ENCODE results near the gene TMEM44.

TMEM44 gene

DNA sequence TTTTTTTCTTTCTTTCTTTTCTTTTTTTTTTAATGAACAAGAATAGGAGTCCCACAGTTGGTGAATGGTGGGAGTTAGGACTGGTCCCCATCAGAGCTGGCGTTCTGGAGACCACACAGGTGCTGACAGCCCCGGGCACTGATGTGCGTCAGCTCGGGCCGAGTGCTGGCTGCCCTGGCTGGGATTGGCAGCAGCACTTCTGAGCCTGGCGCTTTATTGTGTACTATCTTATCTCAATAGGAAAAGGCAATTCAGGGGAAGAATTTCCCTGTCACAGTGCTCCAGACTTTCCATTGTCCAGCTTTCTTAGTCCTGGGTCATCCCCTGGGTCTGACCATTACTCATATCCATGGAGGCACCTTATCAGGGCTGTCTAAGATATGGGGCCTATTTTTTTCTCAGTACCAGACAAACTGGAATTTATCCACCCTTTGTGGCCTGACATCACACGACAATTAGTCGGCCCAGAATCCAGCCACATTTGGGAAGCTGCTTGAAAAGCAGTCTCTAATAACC, 54.1 kb downstream of the TMEM44 start:
- no peak for DNase-seq (ENCODE audit: low read depth, low spot score)

DNA sequence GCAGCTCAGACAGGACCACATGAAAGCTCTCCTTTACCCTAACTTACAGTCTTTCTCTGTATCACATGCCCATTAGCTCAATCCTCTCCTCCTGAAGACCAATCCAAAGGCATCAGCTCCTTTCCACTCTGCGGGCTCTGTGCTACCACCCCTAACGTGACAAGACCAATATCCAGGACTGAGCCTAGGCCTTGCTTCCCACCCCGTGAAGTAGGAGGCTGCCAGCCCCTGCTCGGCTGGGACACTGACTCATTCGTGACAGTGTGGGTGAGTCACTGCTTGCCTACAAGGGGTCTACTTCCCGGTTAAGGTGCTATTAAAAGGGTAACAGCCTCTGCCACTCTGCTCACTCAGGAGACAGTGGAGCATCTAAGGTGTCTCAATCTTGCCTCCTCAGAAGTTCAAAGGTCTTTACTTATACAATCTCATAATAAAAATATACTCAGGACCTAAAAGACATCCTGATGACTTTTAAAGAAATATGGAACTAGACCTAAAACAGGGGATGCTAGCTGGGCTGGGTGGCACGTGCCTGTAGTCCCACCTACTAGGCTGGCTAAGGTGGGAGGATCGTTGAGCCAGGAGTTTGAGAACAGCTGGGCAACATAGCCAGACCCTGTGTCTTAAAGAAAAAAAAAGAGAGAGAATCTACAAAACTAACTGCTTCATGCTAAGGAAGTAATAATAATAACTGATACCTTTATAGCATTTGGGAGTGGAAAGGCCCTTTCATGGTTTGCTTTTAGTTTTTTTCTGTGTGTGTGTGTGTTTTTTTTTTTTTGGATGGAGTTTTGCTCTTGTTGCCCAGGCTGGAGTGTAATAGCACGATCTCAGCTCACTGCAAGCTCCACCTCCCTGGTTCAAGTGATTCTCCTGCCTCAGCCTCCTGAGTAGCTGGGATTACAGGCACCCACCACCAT, 55.0 kb downstream of the TMEM44 start:
- DNase-seq (ENCODE audit: low read depth, low spot score) = peak; percentile 51

DNA sequence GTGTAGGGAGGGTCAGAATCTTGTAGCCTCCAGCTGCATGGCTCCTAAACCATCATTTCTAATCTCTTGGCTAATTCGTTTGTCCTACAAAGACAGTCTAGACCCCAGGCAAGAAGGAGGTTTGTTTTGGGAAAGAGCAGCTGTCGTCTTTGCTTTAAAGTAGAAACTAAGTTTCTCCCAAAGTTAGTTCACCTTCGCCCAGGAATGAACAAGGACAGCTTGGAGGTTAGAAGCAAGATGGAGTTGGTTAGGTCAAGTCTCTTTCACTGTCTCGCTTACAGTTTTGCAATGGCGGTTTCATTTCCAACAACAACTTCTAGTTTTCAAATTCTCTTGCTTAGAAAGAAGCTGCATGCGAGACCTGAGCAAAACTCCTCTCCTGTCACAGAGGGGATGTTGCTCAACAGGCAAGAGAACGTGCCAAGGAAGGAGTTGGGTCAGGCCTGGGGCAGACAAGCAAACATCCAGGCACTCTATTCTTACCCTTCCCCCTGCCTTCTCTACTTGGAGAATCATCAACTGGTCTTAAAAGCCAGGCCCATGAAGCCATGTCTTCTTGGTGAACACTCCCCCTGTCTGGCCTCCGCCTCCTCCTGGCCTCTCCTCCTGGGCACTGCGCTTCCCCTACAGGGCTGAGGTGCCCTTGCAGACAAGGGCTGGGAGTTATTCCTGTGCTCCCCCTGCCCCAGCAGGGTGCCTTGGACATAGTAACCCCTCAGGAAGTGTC, 57.6 kb downstream of the TMEM44 start:
- DNase-seq (ENCODE audit: low read depth, low spot score) = no peak

DNA sequence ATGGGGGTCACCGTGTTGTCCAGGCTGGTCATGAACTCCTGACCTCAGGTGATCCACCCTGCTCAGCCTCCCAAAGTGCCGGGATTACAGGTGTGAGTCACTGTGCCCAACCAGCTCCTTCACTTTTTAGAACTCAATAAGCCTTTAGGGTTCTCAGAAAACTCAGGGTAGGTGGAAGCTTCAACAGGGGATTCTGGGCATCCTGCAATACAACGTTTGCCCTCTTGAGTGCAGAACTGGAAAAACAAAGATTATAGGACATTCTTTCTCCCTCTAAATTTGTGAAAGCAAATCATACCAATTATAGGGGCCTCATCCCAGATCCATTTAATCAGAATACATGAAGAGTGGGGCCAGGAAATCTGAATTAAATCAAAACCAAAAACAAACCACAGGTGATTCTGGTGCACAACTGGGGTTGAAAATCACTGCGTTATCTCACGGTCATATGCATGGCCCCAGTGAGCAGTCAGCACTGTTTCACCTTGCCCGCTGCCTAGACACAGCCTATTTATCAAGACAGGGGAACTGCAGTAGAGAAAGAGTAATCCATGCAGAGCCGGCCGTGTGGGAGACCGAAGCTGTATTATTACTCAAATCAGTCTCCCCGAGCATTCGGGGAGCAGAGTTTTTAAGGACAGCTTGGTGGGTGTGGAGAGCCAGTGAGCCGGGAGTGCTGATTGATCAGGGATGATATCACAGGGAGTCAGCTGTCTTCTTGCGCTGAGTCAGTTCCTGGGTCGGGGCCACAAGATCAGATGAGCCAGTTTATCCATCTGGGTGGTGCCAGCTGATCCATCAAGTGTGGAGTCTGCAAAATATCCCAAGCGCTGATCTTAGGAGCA, 58.4 kb downstream of the TMEM44 start:
- no peak for DNase-seq (ENCODE audit: low read depth, low spot score)

DNA sequence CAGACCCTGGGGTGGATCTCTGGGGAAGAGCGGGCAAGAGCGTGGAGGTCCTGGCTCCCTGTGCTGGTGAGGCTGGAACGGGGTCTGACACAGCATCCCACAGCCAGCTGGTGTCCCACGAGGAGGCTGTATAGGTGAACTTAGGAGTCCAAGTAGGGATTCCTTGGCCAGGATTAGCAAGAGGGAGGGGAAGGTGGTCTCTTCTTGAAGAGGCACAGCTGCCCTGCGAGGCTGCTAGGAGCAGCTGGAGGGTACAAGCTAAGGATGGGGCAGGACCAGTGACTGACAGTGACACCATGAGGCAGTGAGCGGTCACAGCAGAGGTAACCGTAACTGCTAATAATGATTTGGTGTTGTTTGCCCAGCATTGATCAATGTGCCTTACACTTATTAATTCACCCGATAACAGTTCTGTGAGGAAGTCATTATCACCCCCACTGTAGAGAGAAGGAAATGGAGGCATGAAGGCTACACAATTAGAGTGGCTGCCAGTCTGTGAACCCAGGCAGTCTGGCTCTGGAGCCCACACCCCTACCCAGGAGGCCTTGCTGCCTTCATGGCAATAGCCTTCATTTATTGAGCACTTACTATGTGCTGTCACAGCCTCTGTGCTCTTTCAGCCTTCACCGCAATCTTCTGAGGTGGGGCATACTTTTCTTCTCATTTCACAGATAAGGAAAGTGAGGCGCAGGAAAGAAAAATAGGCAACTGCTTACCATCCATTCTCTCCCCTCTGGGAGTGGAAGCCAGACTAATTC, 59.4 kb downstream of the TMEM44 start:
- DNase-seq (ENCODE audit: low read depth, low spot score) = peak; percentile 61

DNA sequence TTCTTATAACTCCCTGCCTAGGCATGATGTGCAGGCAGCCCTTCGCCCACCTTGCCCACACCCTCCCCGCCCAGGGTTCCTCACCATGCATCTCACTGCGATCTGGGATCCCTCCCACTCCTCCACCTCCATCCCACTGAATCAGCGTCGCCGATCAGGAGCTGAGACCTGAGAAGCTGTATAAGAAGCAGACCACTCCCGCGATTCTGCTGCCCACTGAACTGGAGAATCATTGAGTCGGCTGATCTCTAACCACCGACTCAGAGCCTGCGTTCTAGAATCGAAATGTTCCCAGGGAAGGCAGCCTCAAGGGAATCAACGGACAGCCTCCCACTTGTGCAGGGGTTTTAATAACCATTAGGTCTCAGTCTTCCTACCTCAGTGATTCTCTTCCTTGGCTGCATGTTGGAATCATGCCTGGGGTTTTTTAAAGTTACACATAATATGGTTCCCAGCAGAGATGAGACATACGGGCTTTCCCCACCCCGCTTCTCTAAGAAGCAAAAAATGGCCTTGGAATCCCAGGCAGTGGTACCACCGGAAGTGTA, 60.2 kb downstream of the TMEM44 start:
- no peak for DNase-seq (ENCODE audit: low read depth, low spot score)

DNA sequence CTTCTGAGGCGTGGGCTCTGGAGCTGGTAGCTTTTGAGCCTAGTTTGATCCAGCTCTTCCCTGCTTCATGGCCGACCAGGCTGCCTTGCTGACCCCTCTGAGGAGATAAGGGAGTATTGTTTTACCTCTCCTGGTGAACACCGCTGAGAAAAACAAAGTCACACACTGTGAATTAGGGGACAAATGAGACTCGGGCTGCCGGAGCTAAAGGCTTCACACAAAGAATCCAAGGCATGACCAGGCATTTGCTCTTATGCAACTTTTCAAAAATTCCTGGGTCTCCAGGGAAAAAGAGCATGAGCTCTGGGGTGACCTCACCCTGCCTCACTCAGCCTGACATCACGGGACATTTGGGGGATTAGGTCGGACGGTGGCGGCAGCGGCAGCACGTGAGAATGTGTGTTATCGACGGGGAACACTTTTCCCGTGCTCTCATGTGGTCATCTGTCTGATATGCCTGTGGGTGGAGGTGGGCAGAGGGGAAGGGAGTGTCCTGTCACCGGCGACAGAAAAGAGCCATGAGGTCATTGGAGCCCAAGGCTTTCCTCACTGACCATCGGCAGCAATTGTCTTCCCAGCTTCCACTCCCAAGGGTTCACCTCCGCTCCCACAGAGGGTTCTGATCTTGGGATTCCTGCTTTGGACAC, 61.0 kb downstream of the TMEM44 start:
- peak; percentile 78 for DNase-seq (ENCODE audit: low read depth, low spot score)

DNA sequence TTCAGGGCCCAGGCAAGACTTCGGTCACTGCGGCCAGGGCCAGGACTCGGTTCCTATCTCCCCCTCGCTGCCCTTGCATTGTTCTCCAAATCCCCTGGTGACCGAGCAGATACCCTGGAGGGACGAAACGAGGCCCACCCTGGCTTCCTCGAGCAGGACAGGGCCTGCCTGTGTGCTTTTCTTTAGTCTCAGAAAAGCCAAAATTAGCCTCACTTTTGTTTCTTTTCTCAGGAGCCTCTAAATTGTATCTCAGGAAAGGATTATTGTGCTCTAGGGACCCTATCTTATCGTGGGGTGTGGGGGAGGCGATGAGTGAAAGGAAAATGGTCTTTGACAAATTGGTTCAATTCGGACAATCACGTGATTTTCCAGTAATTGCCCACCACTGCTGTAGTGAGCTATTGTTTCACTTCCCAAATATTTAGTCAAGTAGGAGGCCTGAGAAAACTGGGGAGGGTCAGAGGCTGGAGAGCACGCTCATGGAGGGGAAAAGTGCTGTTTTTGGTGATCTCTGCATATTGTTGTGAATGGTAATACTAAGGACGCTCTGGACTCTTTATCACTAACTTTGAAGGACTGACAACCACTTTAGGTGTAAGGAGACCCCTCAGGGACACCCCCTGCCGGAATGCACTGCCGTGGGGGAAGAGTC, 61.6 kb downstream of the TMEM44 start:
- peak; percentile 43 for DNase-seq (ENCODE audit: low read depth, low spot score)

DNA sequence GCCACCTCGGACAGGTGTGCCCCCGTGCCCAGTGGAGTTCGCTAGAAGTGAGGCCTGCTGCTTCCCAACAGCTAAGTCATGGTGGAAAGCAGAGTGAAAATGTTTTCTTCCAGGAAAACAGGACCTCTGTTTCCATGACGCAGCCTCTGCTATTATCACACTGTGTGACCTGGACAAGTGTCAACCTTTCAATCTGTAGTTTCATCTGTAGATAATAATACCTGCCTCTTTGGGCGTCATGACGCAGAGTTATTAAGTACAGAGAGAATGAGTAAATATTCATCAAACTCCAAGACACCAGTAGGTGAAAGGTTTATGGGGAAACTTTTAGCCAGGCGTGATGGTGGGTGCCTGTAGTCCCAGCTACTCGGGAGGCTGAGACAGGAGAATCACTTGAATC, 62.3 kb downstream of the TMEM44 start:
- DNase-seq (ENCODE audit: low read depth, low spot score) = no peak

DNA sequence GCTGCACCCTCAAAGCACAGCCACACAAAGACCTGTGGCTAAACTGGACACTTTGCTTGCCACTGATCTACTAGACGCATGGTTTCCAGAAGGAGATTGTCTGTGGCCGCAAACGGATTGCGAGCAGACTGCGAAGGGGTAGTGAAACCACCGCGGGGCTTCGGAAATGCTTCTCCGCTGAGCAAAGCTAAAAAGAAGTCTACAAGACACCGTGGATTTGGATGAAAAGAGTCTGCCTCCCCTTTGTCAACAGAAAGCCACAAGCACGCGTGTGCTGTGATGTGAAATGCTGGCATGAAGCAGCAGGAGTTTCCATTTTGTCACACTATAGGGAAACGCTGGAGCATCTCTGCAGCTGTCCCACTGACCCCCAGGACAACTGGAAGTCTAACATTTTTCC, 63.0 kb downstream of the TMEM44 start:
- no peak for DNase-seq (ENCODE audit: low read depth, low spot score)

DNA sequence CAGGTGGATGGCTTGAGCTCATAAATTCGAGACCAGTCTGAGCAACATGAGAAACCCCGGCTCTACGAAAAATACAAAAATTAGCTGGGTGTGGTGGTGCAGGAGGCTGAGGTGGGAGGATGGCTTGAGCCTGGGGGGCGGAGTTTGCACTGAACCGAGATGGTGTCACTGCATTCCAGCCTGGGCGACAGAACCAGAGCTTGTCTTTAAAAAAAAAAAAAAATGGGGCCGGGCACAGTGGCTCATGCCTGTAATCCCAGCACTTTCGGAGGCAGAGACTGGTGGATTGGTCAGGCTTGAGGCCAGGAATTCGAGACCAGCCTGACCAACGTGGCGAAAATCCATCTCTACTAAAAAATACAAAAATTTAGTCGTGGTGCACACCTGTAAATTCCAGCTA, 64.0 kb downstream of the TMEM44 start:
- peak; percentile 46 for DNase-seq (ENCODE audit: low read depth, low spot score)

DNA sequence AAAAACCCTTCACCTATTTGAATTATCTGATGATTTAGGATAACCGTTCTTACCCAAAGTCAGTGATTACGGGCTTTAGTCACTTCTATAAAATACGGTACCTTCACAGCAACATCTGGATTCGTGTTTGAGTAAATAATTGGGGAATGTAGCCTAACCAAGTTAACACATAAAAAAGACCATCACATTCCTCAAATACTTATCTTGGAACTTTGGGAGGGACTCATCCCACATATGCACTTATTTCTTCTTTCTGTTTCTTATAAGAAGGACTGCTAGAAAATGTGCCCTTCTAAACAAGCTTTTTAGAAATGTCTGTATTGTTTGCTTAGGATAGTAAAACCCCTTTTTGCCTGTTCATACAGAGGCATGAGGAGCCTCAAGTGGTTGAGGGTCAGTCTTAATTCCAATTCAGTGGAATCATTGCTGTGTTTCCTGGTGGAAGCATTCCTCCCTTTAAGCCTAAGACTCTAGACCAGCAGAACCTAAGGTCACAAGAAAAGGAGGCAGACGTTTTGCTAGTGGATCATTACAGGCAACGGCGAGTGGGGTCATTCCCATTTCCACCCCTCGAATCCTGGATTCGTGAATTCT, 67.5 kb downstream of the TMEM44 start:
- DNase-seq (ENCODE audit: low read depth, low spot score) = no peak

DNA sequence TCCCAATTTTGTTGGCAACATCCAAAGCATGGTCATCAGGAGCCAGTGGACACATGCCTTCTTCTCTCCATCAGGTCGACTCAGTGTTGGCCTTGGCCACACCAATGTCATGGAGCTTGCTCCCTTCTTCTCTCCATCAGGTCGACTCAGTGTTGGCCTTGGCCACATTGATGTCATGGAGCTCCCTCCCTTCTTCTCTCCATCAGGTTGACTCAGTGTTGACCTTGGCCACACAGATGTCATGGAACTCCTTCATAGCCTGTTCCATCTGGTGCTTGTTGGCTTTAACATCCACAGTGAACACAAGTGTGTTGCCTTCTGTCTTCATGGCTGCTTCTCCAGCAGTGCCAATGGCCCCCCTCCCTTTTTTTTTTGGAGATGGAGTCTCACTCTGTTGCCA, 70.2 kb downstream of the TMEM44 start:
- no peak for DNase-seq (ENCODE audit: low read depth, low spot score)

DNA sequence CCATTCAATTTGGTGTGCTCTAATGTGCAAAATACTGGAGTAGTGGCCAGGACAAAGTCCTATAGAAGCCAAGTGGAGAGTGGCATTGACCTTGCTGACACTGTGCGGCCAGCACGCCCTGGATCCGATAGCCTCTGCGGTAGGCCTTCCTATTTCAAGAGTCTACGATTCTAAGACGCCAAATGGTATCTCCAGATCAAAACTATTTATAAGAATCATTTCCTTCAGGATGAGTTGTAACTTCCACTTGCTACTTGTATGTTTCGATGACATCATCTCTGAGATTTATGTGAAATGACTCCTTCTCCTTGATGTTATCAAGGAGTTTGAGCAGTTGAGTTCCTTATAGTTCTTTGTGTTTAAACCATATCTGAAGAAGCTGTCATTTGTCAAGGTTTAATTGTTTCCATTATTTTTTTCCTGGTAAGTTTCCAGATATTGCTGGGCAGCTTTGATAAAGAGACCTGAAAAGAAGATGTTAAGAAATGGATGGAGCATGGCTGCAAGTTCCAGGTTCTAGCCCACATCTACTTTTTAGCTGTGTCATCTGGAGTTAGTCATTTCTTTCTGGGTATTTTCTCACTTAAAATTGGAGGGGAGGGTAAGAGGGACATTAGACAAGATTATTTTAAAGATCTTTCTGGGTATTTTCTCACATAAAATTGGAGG, 71.8 kb downstream of the TMEM44 start:
- no peak for DNase-seq (ENCODE audit: low read depth, low spot score)

DNA sequence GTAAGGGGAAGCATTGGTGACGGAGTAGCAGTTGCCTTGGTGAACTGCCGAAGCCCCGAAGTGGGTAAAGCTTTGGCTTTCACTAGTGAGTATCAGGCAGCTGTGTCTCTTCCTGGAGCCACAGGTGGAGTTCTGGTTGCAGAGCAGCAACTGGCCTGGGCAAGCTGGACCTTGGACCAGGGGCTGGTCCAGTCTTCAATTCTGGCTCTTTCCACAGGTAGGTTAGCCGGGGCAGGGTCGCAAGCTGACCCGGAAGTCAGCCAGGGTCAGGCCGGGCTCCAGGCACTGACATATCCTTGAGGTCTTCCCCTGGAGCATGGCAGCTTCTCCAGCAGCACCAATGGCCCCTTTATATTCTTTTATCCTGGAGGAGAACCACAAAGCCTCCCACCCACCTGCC, 73.2 kb downstream of the TMEM44 start:
- DNase-seq (ENCODE audit: low read depth, low spot score) = no peak

DNA sequence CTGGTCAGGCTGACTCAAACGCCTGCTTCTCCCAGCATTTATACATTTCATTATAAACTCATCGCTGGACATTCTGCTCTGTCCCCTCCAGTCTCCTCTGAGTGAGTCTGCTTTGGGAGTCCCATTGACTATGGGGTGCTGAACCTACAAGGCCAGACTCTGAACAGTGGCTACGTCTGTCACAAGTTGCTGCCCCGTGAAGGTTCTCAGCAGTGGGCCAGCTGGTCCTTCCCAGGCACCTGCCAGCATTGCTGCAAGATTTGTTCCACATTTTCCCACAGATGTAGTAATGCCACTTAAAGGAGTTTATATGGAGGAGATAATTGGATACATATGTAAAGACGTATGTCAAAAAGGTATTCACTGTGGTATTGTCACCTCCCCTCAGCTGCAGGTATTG, 73.7 kb downstream of the TMEM44 start:
- no peak for DNase-seq (ENCODE audit: low read depth, low spot score)

DNA sequence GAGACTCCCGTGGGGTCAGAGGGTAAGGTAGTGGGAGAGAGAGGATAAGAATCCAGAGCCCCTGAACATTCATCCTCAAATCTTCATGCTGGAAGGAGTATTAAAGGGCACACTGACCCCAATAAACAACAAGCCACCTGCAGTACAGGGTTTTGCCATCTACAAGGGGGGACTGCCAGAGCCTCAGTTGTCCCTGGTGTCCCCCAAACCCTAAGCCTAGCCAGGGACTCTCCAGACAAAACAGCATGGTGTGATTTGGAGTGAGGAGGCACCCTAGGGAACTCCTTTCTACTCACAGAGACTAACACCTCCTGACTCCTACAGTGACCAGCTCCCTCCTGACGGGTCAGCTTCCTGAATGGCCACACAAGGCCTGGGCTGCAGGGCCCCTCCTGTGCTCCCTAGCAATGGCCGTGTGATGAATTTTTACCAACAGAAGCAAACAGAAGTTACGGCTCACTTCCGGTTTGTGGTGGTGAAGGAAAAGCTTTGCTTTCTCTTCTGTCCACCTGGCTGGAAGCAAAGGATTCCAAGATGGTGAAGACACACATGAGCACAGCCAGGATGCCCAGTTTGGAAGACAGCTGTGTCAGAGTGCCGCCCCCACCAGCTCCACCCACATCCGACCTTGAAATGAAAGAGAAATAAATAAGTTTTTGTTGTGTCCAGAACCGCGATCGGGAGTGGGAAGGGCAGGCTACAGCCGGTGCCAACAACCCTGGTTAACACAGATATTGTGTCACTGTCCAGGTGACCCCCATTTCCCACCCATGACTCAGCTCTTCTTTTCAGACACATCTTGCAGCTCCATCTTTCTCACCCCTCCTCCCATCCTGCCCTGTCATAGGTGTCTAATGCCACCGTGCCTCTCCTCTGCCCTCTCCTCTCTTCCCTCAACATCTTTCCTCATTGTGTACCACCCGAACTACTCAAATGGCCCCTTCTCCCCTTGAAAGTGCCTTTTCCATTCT, 76.8 kb downstream of the TMEM44 start:
- DNase-seq (ENCODE audit: low read depth, low spot score) = no peak
